Ovary (tissue), 3 donors: ENCODE results near the gene INMT.

Source experiments
- POLR2A ChIP-seq: fragments of 450-650 bp; IDR thresholded peaks from one replicate; pipeline ENCODE4 v1.6.1; 2017; ENCODE audit warnings: antibody characterized with exemption, mild to moderate bottlenecking, moderate library complexity
- TF ChIP-seq, protein P1 (sequence below), 3 donors: fragments of 450-650 bp in 2 of 3; fragments of 200-600 bp in 1 of 3; IDR thresholded peaks; one replicate each; pipeline versions ENCODE4 v1.5.1 to v1.8.0; 2016 to 2022; ENCODE audit warnings: antibody characterized with exemption in 3 of 3, mild to moderate bottlenecking in 1 of 3
- donor health status: DM: no; HTN: no; CAD: no.

DNA sequence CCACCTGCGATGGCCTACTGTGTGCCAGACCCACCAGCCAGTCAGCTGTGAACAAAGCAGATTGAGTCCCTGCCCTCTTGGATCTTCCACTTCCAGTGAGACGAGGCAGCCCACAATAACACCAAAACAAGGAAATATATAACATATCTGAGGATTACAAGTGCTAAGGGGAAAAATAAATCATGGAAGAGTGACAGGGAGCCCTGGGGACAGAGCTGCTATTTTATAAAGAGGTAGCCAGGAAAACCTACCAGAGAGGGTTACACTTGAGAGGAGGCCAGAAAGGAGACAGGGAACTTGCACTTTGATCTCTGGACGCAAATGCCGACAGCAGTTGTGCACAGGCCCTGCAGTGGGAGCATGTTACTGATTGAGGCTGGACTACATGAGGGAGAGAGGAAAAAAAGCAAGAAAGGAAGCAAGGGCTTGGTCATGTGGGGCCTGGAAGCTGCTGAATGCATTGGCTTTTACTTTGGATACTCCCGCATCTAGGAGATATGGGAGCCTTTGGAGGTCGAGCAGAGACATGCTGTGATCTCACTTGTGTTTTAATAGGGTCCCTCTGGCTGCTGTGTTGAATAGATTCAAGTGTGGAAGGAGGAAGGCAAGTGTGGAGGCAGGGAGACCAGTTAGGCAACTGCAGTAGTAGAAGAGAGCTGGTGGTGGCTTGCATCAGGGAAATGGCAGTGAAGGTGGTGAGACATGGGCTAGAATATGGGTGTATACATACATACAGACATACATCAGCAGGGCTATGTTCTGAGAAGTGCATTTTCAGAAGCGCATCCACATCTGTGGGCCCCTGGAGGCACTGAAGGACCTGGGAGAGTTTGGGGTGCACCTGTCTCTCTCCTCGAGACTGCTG lies 45.5 kb downstream of the INMT start:
- TF ChIP-seq, protein P1, sequence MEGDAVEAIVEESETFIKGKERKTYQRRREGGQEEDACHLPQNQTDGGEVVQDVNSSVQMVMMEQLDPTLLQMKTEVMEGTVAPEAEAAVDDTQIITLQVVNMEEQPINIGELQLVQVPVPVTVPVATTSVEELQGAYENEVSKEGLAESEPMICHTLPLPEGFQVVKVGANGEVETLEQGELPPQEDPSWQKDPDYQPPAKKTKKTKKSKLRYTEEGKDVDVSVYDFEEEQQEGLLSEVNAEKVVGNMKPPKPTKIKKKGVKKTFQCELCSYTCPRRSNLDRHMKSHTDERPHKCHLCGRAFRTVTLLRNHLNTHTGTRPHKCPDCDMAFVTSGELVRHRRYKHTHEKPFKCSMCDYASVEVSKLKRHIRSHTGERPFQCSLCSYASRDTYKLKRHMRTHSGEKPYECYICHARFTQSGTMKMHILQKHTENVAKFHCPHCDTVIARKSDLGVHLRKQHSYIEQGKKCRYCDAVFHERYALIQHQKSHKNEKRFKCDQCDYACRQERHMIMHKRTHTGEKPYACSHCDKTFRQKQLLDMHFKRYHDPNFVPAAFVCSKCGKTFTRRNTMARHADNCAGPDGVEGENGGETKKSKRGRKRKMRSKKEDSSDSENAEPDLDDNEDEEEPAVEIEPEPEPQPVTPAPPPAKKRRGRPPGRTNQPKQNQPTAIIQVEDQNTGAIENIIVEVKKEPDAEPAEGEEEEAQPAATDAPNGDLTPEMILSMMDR (IDR thresholded peaks at IDR 0.05), result no peak
- TF ChIP-seq POLR2A, result no peak
